HepG2 (cell line): ENCODE data around the gene PLEKHN1. TPM values are rescaled to one million over a fixed set of nuclear protein-coding genes. Genes with fewer than 3 reads are reported as not detected.
A peak's percentile ranks its signal among the peaks of the same experiment; 100 is the strongest.

Source experiments
- ARNT2 ChIP-seq: sonication (generic); formaldehyde crosslinking; IDR thresholded peaks from 2 replicates; pipeline ENCODE4 v1.8.0; 2022; ENCODE audit warnings: mild to moderate bottlenecking, low read depth, missing genetic modification reagents, moderate library complexity
- CCDC6 ChIP-seq: sonication (generic); formaldehyde crosslinking; IDR thresholded peaks from 2 replicates; pipeline ENCODE4 v1.8.1; 2022; ENCODE audit warnings: mild to moderate bottlenecking, missing genetic modification reagents, moderate library complexity
- EEA1 ChIP-seq: sonication (generic); formaldehyde crosslinking; IDR thresholded peaks from 2 replicates; pipeline ENCODE4 v1.5.1; 2020; ENCODE audit warnings: mild to moderate bottlenecking, missing genetic modification reagents, borderline replicate concordance
- HOXA3 ChIP-seq: sonication (generic); formaldehyde crosslinking; IDR thresholded peaks from 2 replicates; pipeline ENCODE4 v1.5.0; 2020; ENCODE audit warnings: missing genetic modification reagents
- KLF13 ChIP-seq: sonication (generic); formaldehyde crosslinking; IDR thresholded peaks from 2 replicates; pipeline ENCODE4 v1.4.0; 2020; ENCODE audit warnings: mild to moderate bottlenecking, missing genetic modification reagents
- NFKBIZ ChIP-seq: IDR thresholded peaks from 2 replicates; pipeline ENCODE4 v1.6.1; 2018; ENCODE audit warnings: missing genetic modification reagents, missing compliant biosample characterization
- NR3C1 ChIP-seq: sonication (generic); formaldehyde crosslinking; IDR thresholded peaks from 2 replicates; pipeline ENCODE4 v1.4.0; 2020; ENCODE audit warnings: missing genetic modification reagents
- POLR2A ChIP-seq, 2 experiments: IDR thresholded peaks; 2 replicates each; pipeline ENCODE4 v1.6.1; 2011; ENCODE audit warnings: low read depth in 2 of 2, low read length in 2 of 2, mild to moderate bottlenecking in 1 of 2, moderate library complexity in 1 of 2; ENCODE audit not compliant: insufficient read depth in 1 of 2
- RBAK ChIP-seq: sonication (generic); formaldehyde crosslinking; IDR thresholded peaks from 2 replicates; pipeline ENCODE4 v1.5.1; 2020; ENCODE audit warnings: mild to moderate bottlenecking, missing genetic modification reagents
- SETDB1 ChIP-seq: sonication (generic); formaldehyde crosslinking; IDR thresholded peaks from 2 replicates; pipeline ENCODE4 v1.5.1; 2020; ENCODE audit warnings: missing genetic modification reagents, mild to moderate bottlenecking, borderline replicate concordance
- SNRNP70 ChIP-seq: fragments of 200-400 bp; formaldehyde crosslinking; IDR thresholded peaks from 2 replicates; pipeline ENCODE4 v1.6.1; 2017; ENCODE audit warnings: mild to moderate bottlenecking, low read depth, low read length, moderate library complexity
- ZBED4 ChIP-seq: sonication (generic); formaldehyde crosslinking; IDR thresholded peaks from 2 replicates; pipeline ENCODE4 v1.4.0; 2020; ENCODE audit warnings: missing genetic modification reagents, borderline replicate concordance
- ZBTB21 ChIP-seq: sonication (generic); formaldehyde crosslinking; IDR thresholded peaks from 2 replicates; pipeline ENCODE4 v1.4.0; 2020; ENCODE audit warnings: missing genetic modification reagents
- ZBTB38 ChIP-seq: sonication (generic); formaldehyde crosslinking; IDR thresholded peaks from 2 replicates; pipeline ENCODE4 v1.5.1; 2020; ENCODE audit warnings: mild to moderate bottlenecking, missing genetic modification reagents
- ZFP62 ChIP-seq: sonication (generic); formaldehyde crosslinking; IDR thresholded peaks from 2 replicates; pipeline ENCODE4 v1.4.0; 2020; ENCODE audit warnings: missing genetic modification reagents
- ZNF180 ChIP-seq: sonication (generic); formaldehyde crosslinking; IDR thresholded peaks from 2 replicates; pipeline ENCODE4 v1.4.0; 2020; ENCODE audit warnings: low read depth, missing genetic modification reagents, borderline replicate concordance
- ZNF276 ChIP-seq: sonication (generic); formaldehyde crosslinking; IDR thresholded peaks from 2 replicates; pipeline ENCODE4 v1.4.0; 2020; ENCODE audit warnings: mild to moderate bottlenecking, low read depth, missing genetic modification reagents
- ZNF44 ChIP-seq: sonication (generic); formaldehyde crosslinking; IDR thresholded peaks from 2 replicates; pipeline ENCODE4 v1.5.1; 2020; ENCODE audit warnings: mild to moderate bottlenecking, missing genetic modification reagents
- ZNF709 ChIP-seq: sonication (generic); formaldehyde crosslinking; IDR thresholded peaks from 2 replicates; pipeline ENCODE4 v1.5.0; 2020; ENCODE audit warnings: mild to moderate bottlenecking, missing genetic modification reagents
- ZNF800 ChIP-seq: sonication (generic); formaldehyde crosslinking; IDR thresholded peaks from 2 replicates; pipeline ENCODE4 v1.4.0; 2020; ENCODE audit warnings: missing genetic modification reagents
- ZSCAN25 ChIP-seq: sonication (generic); formaldehyde crosslinking; IDR thresholded peaks from 2 replicates; pipeline ENCODE4 v1.8.0; 2022; ENCODE audit warnings: mild to moderate bottlenecking, missing genetic modification reagents
- ZUFSP ChIP-seq: sonication (generic); formaldehyde crosslinking; IDR thresholded peaks from 2 replicates; pipeline ENCODE4 v1.9.0; 2021; ENCODE audit warnings: missing genetic modification reagents, mild to moderate bottlenecking, borderline replicate concordance
- polyA plus RNA-seq, 8 experiments: library from polyadenylated mRNA; depleted of rRNA in 3 of 8; stranded (reverse) in 7 of 8; unstranded in 1 of 8; fragments of >200 nt; fragmentation: Illumina TruSeq in 4 of 8; extraction: Trizol in 4 of 8; gene quantifications; 2 replicates each; pipeline versions ENCODE4 v1.2.1 to v1.2.3, GENCODE V29; 2011 to 2016; ENCODE audit warnings: low read depth in 4 of 8, missing spikeins in 1 of 8, mixed read lengths in 1 of 8; ENCODE audit not compliant: insufficient read depth in 1 of 8
- total RNA-seq, 5 experiments: library from RNA; depleted of rRNA; stranded (reverse); fragments of >200 nt; fragmentation: Illumina TruSeq; extraction: Trizol; gene quantifications; 2 replicates each; pipeline ENCODE4 v1.2.3, GENCODE V29; 2016; ENCODE audit warnings: low read depth in 1 of 5

The PLEKHN1 gene
- total and polyA plus RNA-seq, 2 of the 13 experiments (the other 11 are each of a cell fraction or from before 2014, with no cell fraction given): 0.42 to 0.58 TPM

GRCh38 chr1:998995-999724 lies 32.9 kb downstream of the PLEKHN1 start (continued):
- TF ChIP-seq ZNF800: no peak
- no peak for TF ChIP-seq CCDC6
- no peak for TF ChIP-seq POLR2A (IDR thresholded peaks at IDR 0.05; ENCODE audit: insufficient read depth in 1 of 2, low read depth in 2 of 2, low read length in 2 of 2)
- TF ChIP-seq ZNF180: no peak
- TF ChIP-seq RBAK (CRISPR knock-in tag): no peak
- no peak for TF ChIP-seq ZBTB21
- no peak for TF ChIP-seq ZNF44 (CRISPR knock-in tag)
- TF ChIP-seq ARNT2 (CRISPR knock-in tag): 0 out of 2 replicates have a peak, but pooled peaks have one; percentile 27
- TF ChIP-seq SETDB1 (CRISPR knock-in tag): no peak
- TF ChIP-seq HOXA3 (CRISPR knock-in tag): peak; percentile 55; the same call in 1 of the 2 replicates
- no peak for TF ChIP-seq ZFP62 (CRISPR knock-in tag)
- TF ChIP-seq NFKBIZ (CRISPR knock-in tag): no peak
- no peak for TF ChIP-seq KLF13 (CRISPR knock-in tag)
- TF ChIP-seq ZNF709: 0 out of 2 replicates have a peak, but pooled peaks have one; percentile 4
- no peak for TF ChIP-seq ZSCAN25
- no peak for TF ChIP-seq EEA1
- TF ChIP-seq NR3C1 (CRISPR knock-in tag): no peak
- no peak for TF ChIP-seq ZUFSP (CRISPR knock-in tag)
- TF ChIP-seq ZBTB38 (CRISPR knock-in tag): no peak; the same call in 1 of the 2 replicates
- TF ChIP-seq SNRNP70: no peak
- TF ChIP-seq ZBED4 (CRISPR knock-in tag): no peak
- no peak for TF ChIP-seq ZNF276 (CRISPR knock-in tag)
